Caco-2 (cell line): ENCODE data around the gene OAS3. TPM values are rescaled to one million over a fixed set of nuclear protein-coding genes. Genes with fewer than 3 reads are reported as not detected.
"Not testable (repeated sequence)": the region's sequence is repeated elsewhere in the genome, so short reads cannot be mapped to it uniquely, and the experiment has no call there.

Source experiments
- BruUV-seq: library from RNA; stranded (reverse); fragments of 400-500 nt; replicated peaks from 2 replicates; lab custom pipeline; 2021; lab: Mats Ljungman, UMichigan
- CTCF ChIA-PET: fragments of 300-600 bp; sonication (Branson Sonifier 250); formaldehyde crosslinking; loops from one replicate; lab custom pipeline; 2022; ENCODE audit warnings: antibody characterized with exemption; lab: Charles Lee
- POLR2A ChIA-PET: fragments of 300-600 bp; sonication (Branson Sonifier 250); formaldehyde crosslinking; loops from one replicate; lab custom pipeline; 2022; ENCODE audit warnings: antibody characterized with exemption; lab: Charles Lee
- DNase-seq, 2 experiments: peaks; one replicate each; pipeline versions ENCODE4 v3.0.0 to v3.0.0-alpha.2; 2020 to 2022
- H3K27me3 ChIP-seq: replicated peaks from 2 replicates; pipeline ENCODE4 v1.6.0; 2011; ENCODE audit warnings: low read length; ENCODE audit not compliant: control insufficient read depth, insufficient read depth
- H3K36me3 ChIP-seq: 2 replicates; pipeline ENCODE4 v1.5.1; 2011; ENCODE audit warnings: low read length; ENCODE audit not compliant: control insufficient read depth, insufficient read depth
- H3K4me1 ChIP-seq: fragments of 250-450 bp; sonication (Bioruptor Pico); 2 replicates; pipeline ENCODE4 v1.5.1; 2020; ENCODE audit warnings: mild to moderate bottlenecking
- H3K4me3 ChIP-seq: 2 replicates; pipeline ENCODE4 v1.5.1; 2011; ENCODE audit warnings: low read depth, mild to moderate bottlenecking, control low read depth, low read length
- H3K9me3 ChIP-seq: fragments of 250-450 bp; sonication (Bioruptor Pico); 2 replicates; pipeline ENCODE4 v1.5.1; 2020; ENCODE audit warnings: mild to moderate bottlenecking, moderate library complexity
- H3K27ac Mint-ChIP-seq: one replicate; pipeline ENCODE4 v1.8.0; 2022; ENCODE audit warnings: mixed read lengths; ENCODE audit not compliant: unreplicated experiment
- H3K27me3 Mint-ChIP-seq: one replicate; pipeline ENCODE4 v1.8.0; 2022; ENCODE audit warnings: mixed read lengths; ENCODE audit not compliant: insufficient read depth, unreplicated experiment
- H3K36me3 Mint-ChIP-seq: one replicate; pipeline ENCODE4 v1.8.0; 2022; ENCODE audit warnings: mild to moderate bottlenecking, mixed read lengths; ENCODE audit not compliant: insufficient read depth, unreplicated experiment
- H3K4me1 Mint-ChIP-seq: one replicate; pipeline ENCODE4 v1.8.0; 2022; ENCODE audit warnings: low read depth, mixed read lengths; ENCODE audit not compliant: unreplicated experiment
- H3K4me3 Mint-ChIP-seq: one replicate; pipeline ENCODE4 v1.8.0; 2022; ENCODE audit warnings: mild to moderate bottlenecking, moderate library complexity, mixed read lengths; ENCODE audit not compliant: unreplicated experiment
- H3K9me3 Mint-ChIP-seq: one replicate; pipeline ENCODE4 v1.8.0; 2022; ENCODE audit warnings: mixed read lengths; ENCODE audit not compliant: unreplicated experiment
- intact Hi-C: fragments of 100-400 bp; cut with micrococcal nuclease; formaldehyde crosslinking; loops from one replicate; pipeline ENCODE4 v1.10.0; 2022; ENCODE audit not compliant: unreplicated experiment
- total RNA-seq: library from RNA; stranded (reverse); gene quantifications from 2 replicates; pipeline ENCODE4 v1.2.3, GENCODE V29; 2022
- TF ChIP-seq, protein P1 (sequence below), 2 experiments: fragments of 200-600 bp in 1 of 2; IDR thresholded peaks; 1 replicate in 1 of 2; 2 replicates in 1 of 2; pipeline versions ENCODE4 v1.5.1 to v1.8.0; 2011 to 2022; ENCODE audit warnings: antibody characterized with exemption in 1 of 2, control low read depth in 1 of 2, inconsistent platforms in 1 of 2, low read depth in 1 of 2, low read length in 1 of 2, mild to moderate bottlenecking in 1 of 2, moderate library complexity in 1 of 2; ENCODE audit not compliant: insufficient read depth in 1 of 2, severe bottlenecking in 1 of 2, unreplicated experiment in 1 of 2

OAS3 gene
- total RNA-seq, 1 experiment from 2014 or later: 22.1 TPM

DNA sequence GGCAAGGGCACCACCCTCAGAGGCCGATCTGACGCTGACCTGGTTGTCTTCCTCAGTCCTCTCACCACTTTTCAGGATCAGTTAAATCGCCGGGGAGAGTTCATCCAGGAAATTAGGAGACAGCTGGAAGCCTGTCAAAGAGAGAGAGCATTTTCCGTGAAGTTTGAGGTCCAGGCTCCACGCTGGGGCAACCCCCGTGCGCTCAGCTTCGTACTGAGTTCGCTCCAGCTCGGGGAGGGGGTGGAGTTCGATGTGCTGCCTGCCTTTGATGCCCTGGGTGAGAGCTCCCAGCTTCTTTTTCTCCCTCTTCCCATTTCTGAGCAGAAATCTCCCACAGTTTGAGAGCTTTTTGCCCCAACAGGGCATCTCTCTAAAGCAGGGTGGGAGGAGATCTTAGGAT, 29.7 kb upstream of the OAS3 start:
- TF ChIP-seq, protein P1, sequence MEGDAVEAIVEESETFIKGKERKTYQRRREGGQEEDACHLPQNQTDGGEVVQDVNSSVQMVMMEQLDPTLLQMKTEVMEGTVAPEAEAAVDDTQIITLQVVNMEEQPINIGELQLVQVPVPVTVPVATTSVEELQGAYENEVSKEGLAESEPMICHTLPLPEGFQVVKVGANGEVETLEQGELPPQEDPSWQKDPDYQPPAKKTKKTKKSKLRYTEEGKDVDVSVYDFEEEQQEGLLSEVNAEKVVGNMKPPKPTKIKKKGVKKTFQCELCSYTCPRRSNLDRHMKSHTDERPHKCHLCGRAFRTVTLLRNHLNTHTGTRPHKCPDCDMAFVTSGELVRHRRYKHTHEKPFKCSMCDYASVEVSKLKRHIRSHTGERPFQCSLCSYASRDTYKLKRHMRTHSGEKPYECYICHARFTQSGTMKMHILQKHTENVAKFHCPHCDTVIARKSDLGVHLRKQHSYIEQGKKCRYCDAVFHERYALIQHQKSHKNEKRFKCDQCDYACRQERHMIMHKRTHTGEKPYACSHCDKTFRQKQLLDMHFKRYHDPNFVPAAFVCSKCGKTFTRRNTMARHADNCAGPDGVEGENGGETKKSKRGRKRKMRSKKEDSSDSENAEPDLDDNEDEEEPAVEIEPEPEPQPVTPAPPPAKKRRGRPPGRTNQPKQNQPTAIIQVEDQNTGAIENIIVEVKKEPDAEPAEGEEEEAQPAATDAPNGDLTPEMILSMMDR (IDR thresholded peaks at IDR 0.05; ENCODE audit: insufficient read depth in 1 of 2, low read depth in 1 of 2, low read length in 1 of 2, severe bottlenecking in 1 of 2, unreplicated experiment in 1 of 2): no peak
- peaks cover 9% of the 10 kb centered on the region for H3K9me3 ChIP-seq
- Mint-ChIP-seq H3K4me3 (no peak overlapping the region), H3K4me1 (no peaks in the 10 kb centered on the region), H3K27ac (no peak overlapping the region), H3K36me3 (no peaks in the 10 kb centered on the region), H3K27me3 (peaks cover 2% of the 10 kb centered on the region), H3K9me3 (peaks cover 12% of the 10 kb centered on the region)
- no TSS peak for BruUV-seq
- DNase-seq: no peak
- no peaks in the 10 kb centered on the region for H3K27me3 ChIP-seq
- intact Hi-C loops: no loop called here
- CTCF ChIA-PET: no interaction called here
- no peaks in the 10 kb centered on the region for H3K36me3 ChIP-seq
- POLR2A ChIA-PET: no interaction called here
- H3K4me1 ChIP-seq: peaks cover 11% of the 10 kb centered on the region
- H3K4me3 ChIP-seq: no peak overlapping the region

DNA sequence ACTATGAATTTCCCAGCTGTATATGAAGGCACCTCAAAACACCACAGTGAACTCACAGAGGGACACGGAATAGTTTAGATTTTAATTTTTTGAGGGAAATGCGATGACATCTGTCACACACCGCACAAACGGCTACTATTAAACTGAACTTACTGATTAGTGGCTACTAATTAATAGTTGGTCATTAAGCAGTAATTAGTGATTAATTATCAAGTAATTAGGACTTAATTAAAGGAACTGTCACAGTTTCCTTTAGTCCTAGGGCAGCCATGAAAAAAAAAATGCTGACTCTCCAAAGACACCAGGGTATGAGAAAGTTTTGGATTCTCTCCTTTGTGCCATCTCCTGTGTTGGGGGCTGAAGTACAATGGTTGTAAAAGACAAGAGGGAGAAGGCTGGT, 28.6 kb upstream of the OAS3 start:
- Mint-ChIP-seq H3K27ac (no peak overlapping the region), H3K4me3 (no peak overlapping the region), H3K27me3 (peaks cover 2% of the 10 kb centered on the region), H3K36me3 (no peaks in the 10 kb centered on the region), H3K4me1 (no peaks in the 10 kb centered on the region), H3K9me3 (peaks cover 17% of the 10 kb centered on the region)
- CTCF ChIA-PET: no interaction called here
- Histone ChIP-seq H3K27me3 (no peaks in the 10 kb centered on the region), H3K4me3 (no peak overlapping the region), H3K36me3 (no peaks in the 10 kb centered on the region), H3K9me3 (peaks cover 15% of the 10 kb centered on the region), H3K4me1 (peaks cover 11% of the 10 kb centered on the region)
- intact Hi-C loops: no loop called here
- DNase-seq: no peak
- no TSS peak for BruUV-seq
- POLR2A ChIA-PET: no interaction called here
- TF ChIP-seq, protein P1 (IDR thresholded peaks at IDR 0.05; ENCODE audit: insufficient read depth in 1 of 2, low read depth in 1 of 2, low read length in 1 of 2, severe bottlenecking in 1 of 2, unreplicated experiment in 1 of 2): no peak

DNA sequence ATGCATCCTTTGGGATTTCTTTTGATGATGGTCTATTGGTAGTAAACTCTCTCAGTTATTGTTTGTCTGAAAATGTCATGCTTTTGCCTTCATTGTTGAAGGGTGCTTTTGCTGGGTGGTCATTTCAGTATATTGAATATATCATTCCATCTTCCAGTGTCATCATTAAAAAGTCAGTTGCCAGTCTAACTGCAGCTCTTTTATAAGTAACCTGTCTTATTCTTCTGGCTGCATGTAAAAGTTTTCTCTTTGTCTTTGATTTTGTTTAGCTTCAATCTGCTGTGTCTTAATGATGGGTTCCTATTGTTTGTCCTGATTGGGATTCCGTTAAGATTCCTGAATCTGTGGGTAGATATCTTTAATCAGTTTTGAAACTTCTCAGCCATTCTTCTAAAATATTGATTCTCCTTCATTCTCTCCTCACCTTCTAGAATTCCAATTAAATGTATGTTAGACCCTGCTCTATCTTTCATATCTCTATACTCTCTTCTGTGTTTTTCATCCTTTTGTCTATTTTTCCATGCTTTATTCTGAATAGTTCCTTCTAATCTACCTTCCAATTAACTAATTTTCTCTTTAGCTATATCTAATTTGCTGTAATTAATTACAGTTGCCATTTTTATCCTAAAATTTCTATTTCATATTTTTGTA, 25.1 kb upstream of the OAS3 start:
- intact Hi-C loops: no loop called here
- no peak overlapping the region for H3K4me3 ChIP-seq

DNA sequence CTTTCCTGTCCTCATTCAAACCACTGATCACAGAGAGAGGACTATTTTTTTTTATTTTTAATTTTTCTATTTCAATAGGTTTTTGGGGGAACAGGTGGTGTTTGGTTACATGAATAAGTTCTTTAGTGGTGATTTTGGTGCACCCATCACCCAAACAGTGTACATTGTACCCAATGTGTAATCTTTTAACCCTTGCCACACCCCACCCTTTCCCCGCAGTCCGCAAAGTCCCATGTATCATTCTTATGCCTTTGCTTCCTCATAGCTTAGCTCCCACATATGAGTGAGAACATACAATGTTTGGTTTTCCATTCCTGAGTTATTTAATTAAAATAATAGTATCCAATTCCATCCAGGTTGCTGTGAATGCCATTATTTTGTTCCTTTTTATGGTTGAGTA, 24.4 kb upstream of the OAS3 start:
- H3K4me1 Mint-ChIP-seq, H3K27me3 ChIP-seq, H3K27ac Mint-ChIP-seq, BruUV-seq, H3K36me3 ChIP-seq, POLR2A ChIA-PET, H3K4me3 ChIP-seq, intact Hi-C loops, H3K4me1 ChIP-seq, H3K36me3 Mint-ChIP-seq, DNase-seq, H3K27me3 Mint-ChIP-seq, H3K4me3 Mint-ChIP-seq, CTCF ChIA-PET: not testable (repeated sequence)
- peaks cover 15% of the 10 kb centered on the region for H3K9me3 ChIP-seq
- H3K9me3 Mint-ChIP-seq: peaks cover 28% of the 10 kb centered on the region

More for the DNA sequence above, 25.1 kb upstream of the OAS3 start:
- BruUV-seq: no TSS peak
- Histone ChIP-seq H3K9me3 (peaks cover 15% of the 10 kb centered on the region), H3K27me3 (no peaks in the 10 kb centered on the region), H3K36me3 (no peaks in the 10 kb centered on the region), H3K4me1 (no peaks in the 10 kb centered on the region)
- TF ChIP-seq, protein P1 (IDR thresholded peaks at IDR 0.05; ENCODE audit: insufficient read depth in 1 of 2, low read depth in 1 of 2, low read length in 1 of 2, severe bottlenecking in 1 of 2, unreplicated experiment in 1 of 2): no peak
- Mint-ChIP-seq H3K27me3 (peaks cover 2% of the 10 kb centered on the region), H3K9me3 (peaks cover 28% of the 10 kb centered on the region), H3K27ac (no peak overlapping the region), H3K4me1 (no peaks in the 10 kb centered on the region), H3K36me3 (no peaks in the 10 kb centered on the region), H3K4me3 (no peak overlapping the region)
- ChIA-PET POLR2A (no interaction called here), CTCF (no interaction called here)
- DNase-seq: no peak
